Measurements from ENCODE around the gene POC1B. TPM values are rescaled to one million over a fixed set of nuclear protein-coding genes. Genes with fewer than 3 reads are reported as not detected.

POC1B gene
- total RNA-seq, 1 donor from 2014 or later = 47.4 TPM

DNA sequence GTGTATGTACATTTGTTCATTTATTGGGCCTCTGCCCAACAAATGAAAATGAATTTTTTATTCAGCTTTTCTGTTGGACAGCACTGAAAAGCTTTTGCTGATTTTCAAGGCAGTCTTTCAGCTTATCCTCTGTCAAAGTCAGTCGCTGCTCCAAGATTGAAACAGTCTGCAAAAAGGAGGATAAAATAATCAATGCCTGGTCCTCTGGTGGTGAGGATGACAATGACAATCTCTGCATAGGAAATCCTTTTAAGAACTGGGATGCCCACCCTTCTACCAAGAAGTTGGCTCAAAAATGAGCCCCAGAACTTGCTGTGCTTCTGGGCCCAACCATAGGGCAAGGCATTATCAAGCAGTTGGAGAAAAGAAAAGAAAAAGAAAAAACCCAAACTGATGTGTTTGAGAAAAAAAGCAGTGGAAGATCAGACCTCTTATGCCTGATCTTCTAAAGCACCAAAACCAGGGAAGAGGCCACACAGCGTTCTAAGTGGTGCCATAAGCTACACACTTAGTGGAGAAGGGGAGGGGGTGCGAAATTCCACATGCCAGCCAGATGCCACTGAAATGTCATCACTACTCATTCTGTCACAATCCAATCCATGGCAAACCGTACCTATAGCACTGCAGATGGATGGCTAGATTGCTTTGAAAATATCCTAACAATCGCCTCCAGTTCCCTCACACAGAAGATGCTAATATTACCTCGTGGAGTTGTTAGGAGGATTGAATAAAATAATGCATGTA lies 104.6 kb downstream of the POC1B start:
- no peak for DNase-seq (ENCODE audit: low spot score)

DNA sequence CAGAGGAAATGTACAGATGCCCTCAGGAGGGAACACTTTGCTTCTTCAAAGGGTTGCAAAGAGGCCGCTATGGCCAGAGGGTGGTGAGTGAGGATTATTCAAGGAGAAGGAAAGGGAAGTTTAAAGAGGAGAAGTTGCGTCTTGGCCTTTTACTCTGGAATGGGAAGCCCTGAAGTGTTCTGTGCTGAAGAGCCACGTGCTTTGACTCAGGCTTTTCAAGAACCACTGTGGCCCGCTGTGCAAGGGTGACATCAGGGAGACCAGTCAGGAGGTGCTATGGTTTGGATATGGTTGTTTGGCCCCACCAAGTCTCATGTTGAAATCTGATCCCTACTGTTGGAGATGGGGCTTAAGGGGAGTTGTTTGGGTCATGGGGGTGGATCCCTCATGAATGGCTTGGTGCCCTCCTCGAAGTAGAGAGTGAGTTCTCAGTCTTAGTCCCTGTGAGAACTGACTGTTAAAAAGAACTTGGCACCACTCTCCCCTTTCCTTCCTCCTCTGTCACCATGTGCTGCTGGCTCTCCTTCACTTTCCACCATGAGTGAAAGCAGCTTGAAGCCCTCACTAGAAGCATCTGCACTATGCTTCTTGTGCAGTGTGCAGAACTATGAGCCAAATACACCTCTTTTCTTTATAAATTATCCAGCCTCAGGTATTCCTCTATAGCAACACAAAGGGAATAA lies 107.5 kb downstream of the POC1B start:
- no peak for DNase-seq (ENCODE audit: low spot score)

DNA sequence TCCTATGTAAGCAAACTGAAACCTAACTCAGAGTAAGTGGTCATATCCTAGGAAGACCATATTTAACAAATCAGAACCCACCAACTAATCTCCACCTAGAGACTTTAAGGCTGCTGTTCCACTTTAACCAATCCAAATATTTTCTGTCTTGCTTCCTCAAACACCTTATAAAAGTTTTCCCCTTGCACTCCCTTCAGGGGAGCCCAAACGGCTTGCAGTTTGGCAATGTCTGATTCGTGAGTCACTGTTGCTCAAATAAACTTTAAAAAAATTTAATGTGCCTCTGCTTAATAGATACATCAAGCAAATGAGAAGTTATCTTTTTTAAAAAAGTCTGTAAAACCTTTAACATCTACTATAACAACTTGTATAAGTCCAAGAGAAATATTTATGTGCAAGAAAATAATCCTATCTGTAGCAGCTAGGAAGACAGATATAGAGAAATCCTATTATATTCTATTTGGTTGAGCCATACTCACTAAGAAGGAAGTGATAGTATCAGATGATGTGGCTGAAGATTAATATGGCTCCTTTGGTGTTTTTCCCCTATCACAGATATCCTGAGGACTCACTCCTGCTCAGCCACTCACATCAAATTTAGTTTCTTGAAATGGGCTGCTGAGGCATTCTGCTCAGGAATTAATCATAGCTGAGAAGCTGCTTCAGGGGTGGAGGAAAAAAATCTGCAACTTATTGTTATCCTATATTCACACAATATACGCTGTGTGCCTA lies 108.4 kb downstream of the POC1B start:
- no peak for DNase-seq (ENCODE audit: low spot score)

DNA sequence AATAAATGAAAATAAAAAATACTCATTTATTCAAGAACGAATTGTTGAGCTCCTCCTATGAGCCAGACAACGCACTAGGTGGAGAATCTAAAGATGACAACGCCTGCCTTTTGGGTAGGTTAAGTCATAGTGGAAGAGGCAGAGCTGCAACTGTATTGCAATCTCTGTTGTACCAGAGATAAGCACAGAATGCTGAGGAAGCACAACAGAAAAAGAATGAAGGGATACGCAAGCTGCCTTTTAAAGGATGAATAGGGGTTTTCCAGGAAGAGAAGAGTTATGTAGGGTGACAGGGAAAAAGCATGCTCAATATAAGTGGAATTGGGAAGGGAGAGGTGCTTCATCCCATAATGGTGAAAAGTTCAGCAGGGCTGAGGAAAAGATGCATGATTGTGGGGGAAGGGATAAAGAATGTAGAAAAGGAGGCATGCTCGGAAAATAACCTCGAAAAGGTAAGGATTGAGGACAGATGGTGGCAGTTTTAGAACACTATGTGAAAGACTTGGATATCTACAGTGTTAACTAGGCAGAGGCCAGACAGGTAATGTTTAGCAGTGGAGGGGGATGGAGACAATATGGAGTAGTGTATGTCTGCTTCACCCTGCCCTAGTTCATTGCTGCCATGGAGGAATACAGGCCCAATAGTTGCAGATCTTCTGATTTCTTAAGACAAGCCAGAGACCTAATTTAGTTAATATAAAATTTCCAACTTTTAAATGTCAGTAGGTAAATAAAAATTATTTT lies 109.6 kb downstream of the POC1B start:
- DNase-seq (ENCODE audit: low spot score) = no peak

- DNase-seq (ENCODE audit: low spot score) = no peak
Measured at GRCh38 chr12:89414851-89415250, 111.0 kb downstream of the POC1B start.

- DNase-seq (ENCODE audit: low spot score) = no peak
Measured at GRCh38 chr12:89414322-89414721, 111.5 kb downstream of the POC1B start.

GRCh38 chr12:89413234-89413633 lies 112.6 kb downstream of the POC1B start:
- no peak for DNase-seq (ENCODE audit: low spot score)

DNA sequence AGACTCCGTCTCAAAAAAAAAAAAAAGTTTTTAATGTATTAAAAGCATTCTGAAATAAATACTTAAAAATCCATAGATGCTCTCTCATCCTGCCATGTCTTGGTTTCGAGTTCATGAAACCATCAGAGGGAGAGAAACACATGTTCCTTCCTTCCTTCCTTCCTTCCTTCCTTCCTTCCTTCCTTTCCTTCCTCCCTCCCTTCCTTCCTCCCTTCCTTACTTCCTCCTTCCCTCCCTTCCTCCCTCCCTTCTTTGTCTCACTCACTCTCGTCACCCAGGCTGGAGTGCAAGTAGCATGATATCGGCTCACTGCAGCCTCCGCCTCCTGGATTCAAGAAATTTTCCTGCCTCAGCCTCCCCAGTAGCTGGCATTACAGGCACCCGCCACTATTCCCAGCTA lies 113.2 kb downstream of the POC1B start:
- no peak for DNase-seq (ENCODE audit: low spot score)

- no peak for DNase-seq (ENCODE audit: low spot score)
Measured at GRCh38 chr12:89411846-89412245, 114.0 kb downstream of the POC1B start.

DNA sequence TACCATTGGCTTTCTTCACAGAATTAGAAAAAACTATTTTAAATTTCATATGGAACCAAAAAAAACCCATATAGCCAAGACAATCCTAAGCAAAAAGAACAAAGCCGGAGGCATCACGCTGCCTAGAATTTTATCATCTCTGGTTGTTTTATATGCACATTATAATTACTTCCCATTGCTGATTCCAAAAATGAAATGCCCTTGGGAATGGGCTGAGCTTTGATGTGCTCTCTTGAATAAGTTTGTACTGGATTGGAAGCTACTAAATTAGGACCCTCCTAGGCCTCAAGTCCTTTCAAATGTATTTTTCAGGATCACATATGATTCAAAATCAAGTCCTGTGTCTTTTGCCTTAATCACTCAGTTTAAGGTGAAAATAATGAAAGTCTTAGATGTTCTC lies 114.6 kb downstream of the POC1B start:
- DNase-seq (ENCODE audit: low spot score) = no peak

DNA sequence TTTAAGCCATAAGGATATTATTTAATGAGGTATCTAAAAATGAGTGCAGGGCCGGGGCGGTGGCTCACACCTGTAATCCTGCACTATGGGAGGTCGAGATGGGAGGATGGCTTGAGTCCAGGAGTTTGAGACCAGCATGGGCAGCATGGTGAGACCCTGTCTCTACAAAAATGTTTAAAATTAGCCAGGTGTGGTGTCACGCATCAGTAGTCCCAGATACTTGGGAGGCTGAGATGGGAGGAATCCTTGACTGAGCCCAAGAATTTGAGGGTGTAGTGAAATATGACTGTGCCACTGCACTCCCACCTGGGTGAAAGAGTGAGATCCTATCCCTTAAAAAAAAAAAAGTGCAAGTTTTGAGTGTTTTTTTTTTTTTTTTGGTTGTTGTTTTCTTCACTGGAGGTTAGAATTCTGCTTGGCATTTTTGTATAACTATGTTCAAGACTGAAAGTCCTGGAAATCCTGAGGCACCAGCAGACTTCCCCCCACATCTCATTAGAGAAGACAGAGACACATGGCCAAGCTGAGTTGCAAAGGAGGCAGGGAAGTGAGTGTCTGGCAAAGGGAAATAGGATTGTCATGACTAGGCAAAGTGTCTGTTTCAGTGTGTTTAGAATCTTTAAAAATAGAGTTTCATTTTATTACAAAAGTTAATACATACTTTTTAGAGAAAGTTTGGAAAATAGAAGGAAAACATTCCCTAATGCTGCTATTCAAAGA lies 120.1 kb downstream of the POC1B start:
- DNase-seq (ENCODE audit: low spot score) = no peak

DNA sequence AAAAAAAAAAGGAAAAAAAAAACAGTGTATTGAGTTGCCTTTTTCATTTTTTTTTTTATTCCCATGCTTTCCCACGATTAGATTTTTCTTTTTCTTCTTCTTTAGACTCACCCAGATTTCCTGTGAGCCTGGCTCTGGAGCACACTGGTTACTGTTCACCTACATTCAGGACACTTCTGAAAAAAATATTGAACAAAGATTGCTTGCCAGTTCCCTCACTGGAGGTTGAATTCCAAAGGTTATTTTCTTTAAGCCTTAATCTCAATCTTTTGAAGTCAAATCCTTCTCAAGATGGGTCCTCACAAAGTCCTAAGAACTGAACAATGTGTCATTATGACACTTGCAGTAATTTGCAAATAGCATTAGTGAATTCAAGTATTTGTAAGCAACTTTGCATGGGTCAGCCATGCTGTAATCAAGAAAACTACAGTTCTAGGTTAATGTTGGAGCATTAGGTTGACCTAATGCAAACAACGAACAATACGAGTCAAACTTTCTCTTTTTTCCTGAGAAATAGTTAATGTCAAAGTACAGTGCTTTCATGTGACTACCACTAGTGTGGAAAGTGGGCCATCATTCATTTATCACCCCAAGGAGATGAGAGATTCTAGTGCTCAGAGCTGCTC lies 124.3 kb downstream of the POC1B start:
- no peak for DNase-seq (ENCODE audit: low spot score)

GRCh38 chr12:89400415-89400814 lies 125.4 kb downstream of the POC1B start:
- no peak for DNase-seq (ENCODE audit: low spot score)

- no peak for DNase-seq (ENCODE audit: low spot score)
Measured at GRCh38 chr12:89395712-89396111, 130.1 kb downstream of the POC1B start.

- DNase-seq (ENCODE audit: low spot score) = peak; percentile 75
Measured at GRCh38 chr12:89393551-89394121, 132.2 kb downstream of the POC1B start.

DNA sequence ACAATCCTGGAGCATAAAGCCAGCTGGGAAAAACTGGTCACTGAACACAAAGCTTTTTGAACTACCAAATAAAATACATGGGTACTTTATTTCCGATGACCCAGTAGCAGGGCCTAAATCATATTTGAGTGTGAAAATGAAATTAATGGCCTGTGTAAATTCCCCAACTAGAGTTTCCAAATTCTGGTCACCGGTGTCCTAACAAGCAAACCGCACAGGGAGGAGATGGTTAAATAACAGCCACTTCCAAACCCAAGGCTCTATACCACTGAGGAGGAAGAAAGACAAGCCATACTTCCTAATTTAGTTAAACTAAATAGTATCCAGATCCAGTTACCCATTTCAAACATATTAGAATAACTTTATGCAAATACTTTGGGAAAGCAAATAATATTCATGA lies 133.5 kb downstream of the POC1B start:
- no peak for DNase-seq (ENCODE audit: low spot score)

DNA sequence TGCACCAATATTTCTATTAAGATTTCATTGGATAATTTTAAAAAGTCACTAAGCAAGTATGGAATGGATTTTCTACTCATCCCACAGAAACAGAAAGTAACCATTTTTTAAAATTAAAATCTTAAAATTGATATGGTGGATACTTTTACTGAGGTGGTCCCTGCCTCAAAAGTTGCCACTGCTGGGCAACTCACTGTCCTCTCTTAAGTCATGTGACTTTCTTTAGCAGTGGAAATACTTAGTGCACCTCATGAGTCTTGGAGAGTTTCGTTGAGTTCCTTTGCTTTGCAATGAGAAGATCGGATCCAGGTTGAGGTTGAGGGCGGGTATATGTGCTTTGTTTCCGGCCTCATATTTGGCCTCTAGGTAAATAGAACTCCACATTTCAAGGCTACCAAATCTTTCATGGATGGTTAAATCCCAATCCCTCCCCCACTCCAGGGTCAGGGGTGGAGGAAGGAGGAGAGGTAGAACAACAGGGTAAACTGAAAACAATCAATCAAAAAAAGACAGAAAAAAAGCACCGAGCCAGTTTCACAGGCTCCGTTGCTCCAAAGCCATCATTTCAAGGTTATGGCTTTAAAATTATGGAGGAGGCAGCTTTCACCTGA lies 134.0 kb downstream of the POC1B start:
- DNase-seq (ENCODE audit: low spot score) = no peak

DNA sequence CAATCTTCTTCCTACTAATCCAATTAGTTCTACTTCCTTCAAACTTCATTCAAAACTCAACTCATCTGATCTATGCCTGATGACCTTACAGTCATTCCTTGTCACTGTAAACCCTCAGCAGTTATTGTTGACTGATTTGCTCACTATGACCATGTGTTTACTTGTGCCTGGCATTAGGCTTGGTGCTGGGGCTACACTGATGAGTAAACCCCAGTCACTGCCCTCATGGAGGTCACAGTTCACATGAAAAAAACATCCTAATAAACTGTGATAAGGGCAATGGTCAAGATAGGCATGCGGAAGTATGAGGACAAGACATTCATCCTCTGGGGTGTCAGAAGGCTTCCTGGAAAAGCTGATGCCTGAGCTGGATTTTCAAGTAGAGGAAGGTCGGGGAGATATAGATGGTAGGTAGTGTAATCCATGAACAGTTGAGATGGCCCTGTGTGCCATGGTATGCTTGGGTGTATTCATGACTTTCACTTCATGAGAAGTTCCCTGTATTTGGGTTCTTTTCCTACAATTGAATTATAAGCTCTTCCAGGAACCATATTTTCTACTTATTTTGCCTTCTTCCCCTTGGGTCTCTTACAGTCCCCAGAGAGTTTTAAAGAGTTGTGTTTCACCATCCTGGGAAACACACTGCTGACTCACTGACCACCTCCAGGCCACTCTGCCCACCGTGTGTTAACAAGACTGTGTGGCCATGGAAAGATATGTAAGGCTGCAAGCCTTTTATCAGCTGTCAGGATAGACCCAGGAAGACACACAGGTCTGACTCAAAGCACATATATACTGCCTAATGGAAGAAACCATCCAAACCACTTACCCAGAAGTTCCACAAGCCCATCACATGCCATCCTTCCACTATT lies 134.8 kb downstream of the POC1B start:
- DNase-seq (ENCODE audit: low spot score) = no peak
